ENCODE data around the gene SLC9A9. TPM values are rescaled to one million over a fixed set of nuclear protein-coding genes. Genes with fewer than 3 reads are reported as not detected.

SLC9A9 gene
- total and polyA plus RNA-seq, 9 of the 15 experiments (the other 6 are each of a cell fraction or from before 2014, with no cell fraction given), result 0.03 to 0.13 TPM; not detected in 7

- TF ChIP-seq TFE3 (CRISPR knock-in tag; IDR thresholded peaks at IDR 0.05) (no peak), ELF4 (CRISPR knock-in tag; IDR thresholded peaks at IDR 0.05) (no peak), CUX1 (CRISPR knock-in tag; IDR thresholded peaks at IDR 0.05) (no peak), RFX7 (CRISPR knock-in tag; IDR thresholded peaks at IDR 0.05) (no peak), ZNF445 (CRISPR knock-in tag; IDR thresholded peaks at IDR 0.05; ENCODE audit: low read depth) (no peak), DLX4 (CRISPR knock-in tag; IDR thresholded peaks at IDR 0.05) (no peak), ZNF511 (CRISPR knock-in tag; IDR thresholded peaks at IDR 0.05) (no peak), E2F3 (CRISPR knock-in tag; IDR thresholded peaks at IDR 0.05) (no peak), ATF2 (CRISPR knock-in tag; IDR thresholded peaks at IDR 0.05) (no peak), HIVEP1 (CRISPR knock-in tag; IDR thresholded peaks at IDR 0.05) (no peak)
Observed at GRCh38 chr3:143396790-143397189, 451.5 kb downstream of the SLC9A9 start (continued).
